Inflammatory macrophage treated with lipopolysaccharide for 4 hours (primary cell): ENCODE data around the gene PCSK6.
A peak's percentile ranks its signal among the peaks of the same experiment; 100 is the strongest.
"Not testable (repeated sequence)": the region's sequence is repeated elsewhere in the genome, so short reads cannot be mapped to it uniquely, and the experiment has no call there.

Source experiments
- DNase-seq: peaks from one replicate; pipeline ENCODE4 v3.0.0-alpha.2; 2020

PCSK6 gene

DNA sequence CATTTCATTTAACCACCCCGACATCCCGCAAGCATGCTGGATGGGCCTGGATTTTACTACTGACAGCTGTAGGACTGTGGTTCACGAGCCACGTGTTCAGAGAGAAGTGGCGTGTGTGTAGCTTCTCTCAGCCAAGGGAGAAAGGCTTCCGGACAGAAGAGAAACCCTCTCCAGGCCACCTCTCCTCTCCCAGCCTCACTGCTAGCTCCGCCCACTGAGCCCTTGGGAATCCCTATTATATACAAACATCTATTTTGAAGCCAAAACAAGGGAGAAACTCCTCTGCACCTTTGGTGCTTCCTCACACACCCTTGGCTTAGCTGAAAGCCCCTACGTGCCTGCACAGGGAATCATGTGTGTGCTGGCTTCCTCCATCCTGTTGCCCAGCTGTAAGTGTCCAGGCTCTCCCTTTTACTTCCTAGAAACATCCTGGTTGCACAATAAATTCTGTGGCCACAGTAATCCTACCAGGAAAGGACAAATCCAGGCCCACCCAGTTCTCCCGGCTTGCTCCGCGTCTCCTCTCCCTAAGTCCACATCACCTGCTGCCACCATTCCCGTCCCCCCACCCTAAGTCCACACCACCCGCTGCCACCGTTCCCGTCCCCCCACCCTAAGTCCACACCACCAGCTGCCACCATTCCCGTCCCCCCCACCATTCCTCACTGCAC, 30.5 kb downstream of the PCSK6 start:
- no peak for DNase-seq

DNA sequence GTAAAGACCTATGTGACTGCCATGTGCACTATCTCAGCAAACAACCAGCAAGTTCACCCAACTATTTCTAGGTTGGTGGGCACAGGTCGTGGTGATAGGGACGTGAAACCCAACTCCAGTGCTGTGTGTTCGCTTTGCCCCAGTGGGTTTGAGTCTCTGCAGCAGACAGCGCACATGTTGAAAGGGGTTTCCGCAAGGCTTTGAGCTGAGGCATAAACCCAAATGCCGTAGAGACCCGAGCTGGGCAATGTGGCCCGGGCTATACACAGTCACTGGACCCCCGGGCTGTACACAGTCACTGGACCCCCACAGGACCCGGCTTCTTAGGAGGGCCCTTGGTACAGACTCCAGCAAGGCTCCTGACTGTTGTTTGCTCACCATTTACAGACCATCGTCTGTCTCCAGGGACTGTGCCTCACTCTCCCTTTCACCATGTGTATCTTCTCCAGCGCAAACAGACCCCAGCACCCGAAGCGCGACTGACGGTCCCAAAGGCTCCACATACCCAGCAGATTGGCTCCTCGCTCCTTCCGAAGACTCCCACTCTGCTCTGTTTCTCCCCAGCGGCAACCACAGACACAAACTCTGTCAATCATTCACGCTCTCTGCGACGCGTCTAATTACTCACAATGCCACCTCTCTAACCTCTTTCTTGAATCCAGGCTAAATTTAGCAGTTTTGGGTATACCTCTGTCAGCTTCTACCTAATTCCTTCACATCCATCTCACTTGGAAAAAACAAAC, 31.2 kb downstream of the PCSK6 start:
- no peak for DNase-seq

DNA sequence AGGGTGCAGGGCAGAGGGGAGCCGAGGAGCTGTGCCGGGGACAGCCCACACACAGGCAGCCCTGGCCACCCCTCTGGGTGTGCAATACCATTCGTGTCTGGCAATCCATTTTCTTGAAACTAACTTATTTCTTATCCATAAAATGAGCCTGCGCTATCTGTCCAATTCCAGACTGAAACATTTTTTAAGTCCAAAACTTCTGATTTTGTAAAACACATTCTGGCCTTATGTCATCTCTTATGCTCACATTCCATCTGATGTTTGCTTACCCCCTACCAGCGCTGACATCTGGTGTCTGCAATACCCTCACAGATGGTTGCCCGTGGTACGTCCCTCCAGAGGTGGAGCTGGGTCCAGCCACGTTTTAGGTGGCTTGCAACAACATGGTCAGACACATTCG, 31.8 kb downstream of the PCSK6 start:
- no peak for DNase-seq

DNA sequence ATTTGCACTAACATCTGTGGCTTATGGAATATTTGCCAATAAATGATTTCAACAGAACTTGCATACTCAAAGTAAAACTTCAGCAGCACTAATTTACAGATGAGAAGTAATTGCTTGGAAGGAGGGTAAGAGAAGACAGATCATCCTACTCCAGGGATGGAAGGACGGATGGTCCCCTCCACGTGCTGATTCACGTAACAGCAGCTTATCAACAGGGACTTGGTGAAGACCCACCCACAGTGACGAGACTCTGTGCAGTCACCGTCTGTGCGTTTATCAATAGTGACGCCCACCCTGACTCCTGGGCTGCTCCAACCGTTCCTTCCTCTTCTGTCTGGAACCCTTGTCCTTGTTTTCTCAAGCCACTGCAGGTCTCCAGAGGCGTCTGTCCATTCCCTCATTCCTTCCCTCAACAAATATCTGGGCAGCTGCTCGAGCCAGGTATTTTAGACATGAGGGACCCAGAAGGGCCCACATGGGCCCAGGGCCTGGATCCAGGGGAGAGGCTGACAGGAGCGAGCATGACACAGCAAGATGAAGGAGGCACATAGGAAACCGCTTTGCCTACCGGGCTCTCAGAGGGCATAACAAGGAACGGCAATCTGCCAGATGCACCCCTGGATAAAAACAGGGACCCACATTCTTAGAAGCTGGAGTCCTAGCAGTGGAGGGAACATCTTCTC, 33.3 kb downstream of the PCSK6 start:
- peak; percentile 48 for DNase-seq

DNA sequence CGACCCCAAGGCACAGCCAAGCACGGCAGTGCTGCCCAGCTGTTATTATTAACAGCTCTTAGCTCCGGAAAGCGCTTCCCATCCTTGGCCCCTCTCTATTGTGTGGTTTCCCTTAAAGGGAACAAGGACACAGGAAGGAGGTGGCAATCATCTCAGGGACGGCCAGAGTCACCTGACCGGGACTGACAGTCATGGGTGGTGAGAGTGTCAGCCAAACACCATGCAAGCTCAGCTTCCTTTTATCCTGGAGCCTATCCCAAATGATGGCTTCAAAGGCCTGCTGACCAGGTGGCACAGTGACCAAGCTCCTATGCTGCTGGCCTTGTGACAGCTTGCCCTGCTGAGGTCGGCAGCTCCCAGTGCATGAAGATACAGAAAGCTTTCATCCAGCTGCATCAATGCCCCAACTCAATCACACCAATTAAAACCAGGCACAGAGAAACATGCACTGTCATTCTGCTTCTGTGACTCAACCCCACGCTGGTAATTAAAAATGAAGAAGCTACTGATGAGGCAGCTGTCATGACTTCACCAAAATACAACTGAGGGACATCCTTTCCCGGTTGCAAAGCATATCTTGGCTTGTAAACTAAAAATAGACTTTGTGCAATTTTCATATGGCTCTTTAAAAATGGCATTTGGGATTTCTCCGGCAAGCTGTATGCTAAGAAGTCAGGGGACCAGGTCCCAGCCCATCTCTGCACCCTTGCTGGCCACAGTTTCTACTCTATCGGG, 34.0 kb downstream of the PCSK6 start:
- peak; percentile 84 for DNase-seq

DNA sequence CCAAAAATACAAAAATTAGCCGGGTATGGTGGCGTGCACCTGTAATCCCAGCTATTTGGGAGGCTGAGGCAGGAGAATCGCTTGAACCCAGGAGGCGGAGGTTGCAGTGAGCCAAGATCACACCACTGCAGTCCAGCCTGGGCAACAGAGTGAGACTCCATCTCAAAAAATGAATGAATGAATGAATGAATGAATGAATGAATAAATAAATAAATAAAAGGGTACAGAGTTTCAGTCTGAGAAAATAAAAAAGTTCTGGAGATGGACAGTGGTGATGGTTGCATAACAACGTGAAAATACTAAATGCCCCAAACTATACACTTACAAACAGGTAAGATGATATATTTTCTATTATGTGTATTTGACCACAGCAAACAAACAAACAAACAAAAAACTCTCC, 34.7 kb downstream of the PCSK6 start:
- DNase-seq, result not testable (repeated sequence)

DNA sequence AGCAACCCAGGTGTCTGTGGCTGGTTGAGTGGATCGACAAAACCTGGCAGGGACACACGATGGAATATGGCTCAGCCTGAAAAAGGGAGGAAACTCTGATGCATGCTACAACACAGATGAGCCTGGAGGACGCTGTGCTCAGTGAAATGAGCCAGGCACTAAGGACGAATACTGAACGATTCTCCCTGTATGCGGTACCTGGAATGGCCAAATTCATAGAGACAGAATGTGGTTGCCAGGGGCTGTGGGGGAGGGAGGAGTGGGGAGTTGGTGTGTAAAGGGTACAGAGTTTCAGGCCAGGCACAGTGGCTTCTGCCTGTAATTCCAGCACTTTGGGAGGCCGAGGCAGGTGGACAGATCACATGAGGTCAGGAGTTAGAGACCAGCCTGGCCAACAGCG, 35.1 kb downstream of the PCSK6 start:
- DNase-seq, result no peak

DNA sequence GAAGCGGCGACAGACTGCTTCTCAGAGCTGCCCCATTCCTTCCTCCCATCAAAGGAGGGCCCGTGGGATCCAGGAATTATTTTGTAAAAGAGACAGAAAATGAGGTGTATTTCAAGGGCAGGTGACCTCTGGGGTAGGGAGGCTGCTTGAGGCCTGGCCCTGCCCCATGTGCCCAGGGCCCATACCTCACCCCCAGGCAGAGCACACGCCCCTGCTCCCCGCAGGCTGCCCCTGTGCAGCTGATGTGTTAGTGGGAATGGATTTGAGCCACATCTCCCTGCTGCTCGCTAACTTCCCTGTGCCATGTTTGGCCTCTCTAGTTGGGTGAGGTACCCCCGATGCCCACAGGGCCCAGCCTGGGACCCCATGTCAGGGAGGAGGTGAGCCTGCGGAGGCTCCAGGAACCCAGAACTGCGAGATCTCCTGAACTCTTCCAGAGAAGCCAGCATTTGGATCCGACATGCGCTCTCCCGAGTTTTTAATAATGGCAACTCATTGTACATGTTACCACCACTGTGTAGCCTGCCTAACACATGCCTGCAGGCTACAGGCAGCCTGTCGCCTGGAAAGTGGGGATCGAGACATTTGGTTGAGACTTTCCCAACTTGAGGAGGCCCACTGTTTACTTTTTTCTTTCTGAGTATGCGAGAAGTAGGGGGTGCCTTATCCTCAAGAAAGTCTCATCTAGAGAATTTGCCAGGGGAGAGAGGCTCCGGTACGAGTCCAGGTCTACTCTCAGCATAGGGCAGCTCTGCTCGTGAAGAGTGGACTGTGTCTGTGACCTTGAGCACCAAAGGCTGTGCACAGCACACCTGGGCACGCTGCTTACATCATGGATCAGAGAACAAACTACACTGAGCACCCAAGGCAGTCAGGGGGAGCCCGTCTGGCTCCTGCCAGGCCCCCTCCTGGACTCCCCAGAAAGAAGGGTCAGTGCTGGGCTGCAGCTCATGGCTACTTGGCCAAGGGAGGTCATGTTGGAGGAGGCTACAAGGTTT, 36.1 kb downstream of the PCSK6 start:
- no peak for DNase-seq

DNA sequence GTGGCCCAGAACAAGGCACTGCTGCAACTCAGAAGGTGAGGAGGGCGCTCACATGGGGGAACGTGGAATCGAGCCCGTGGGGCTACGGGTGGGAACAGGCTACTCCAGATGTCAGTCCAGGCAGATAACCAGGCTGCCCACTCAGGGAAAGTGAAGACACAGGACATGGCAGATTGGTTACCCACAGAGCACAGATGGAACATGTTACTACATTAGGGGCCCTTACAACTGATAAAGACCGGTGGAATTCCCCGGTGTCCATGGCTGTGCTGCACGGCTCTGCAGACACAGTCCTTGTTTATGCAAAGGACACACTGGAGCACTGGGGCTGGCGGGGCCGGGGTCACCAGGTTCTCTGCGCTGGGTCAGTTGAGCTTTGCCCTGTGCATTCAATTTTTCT, 36.9 kb downstream of the PCSK6 start:
- DNase-seq, result no peak

DNA sequence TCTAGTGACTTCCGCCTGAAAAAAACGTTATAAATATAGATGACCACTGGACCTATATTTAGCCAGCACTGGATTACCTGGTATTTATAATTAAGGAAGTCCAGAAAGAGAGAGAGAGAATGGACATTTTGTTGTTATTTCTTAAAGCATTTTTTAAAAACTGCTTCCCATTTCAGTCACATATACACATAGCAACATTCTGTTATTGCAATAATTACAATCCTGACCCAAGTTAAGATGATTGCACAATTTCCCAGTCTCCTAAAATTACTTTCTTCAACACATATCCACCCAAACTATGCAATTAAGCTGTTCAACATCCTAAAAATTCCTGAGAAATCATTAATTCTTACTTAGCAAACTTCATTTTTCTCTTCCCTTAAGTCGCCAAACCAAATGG, 37.7 kb downstream of the PCSK6 start:
- DNase-seq, result peak; percentile 57

DNA sequence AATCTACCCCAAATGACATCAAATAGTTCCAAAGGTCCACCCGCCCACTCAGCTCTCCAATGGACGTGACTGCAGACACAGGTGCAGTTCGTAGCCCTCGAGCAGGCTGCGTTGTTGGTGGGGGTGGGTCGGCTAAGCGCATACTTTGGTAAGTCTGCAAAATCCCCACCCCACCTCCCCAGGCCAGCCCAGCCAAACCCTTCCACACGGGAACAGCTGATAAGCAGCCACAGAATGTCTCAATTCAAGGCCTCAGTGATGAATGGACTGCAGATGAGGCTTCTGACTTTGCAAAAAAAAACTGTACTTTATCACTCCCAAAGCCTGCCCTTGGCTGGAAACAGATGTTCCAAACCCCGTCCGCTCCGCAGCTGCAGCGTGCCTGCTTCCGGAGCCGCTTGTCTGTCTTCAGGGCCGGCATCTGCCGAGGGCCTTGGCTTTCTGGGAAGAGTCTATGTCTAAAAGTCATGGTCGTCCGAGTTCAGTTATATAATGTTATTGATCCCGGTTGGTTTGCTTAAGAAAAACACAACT, 38.2 kb downstream of the PCSK6 start:
- no peak for DNase-seq

DNA sequence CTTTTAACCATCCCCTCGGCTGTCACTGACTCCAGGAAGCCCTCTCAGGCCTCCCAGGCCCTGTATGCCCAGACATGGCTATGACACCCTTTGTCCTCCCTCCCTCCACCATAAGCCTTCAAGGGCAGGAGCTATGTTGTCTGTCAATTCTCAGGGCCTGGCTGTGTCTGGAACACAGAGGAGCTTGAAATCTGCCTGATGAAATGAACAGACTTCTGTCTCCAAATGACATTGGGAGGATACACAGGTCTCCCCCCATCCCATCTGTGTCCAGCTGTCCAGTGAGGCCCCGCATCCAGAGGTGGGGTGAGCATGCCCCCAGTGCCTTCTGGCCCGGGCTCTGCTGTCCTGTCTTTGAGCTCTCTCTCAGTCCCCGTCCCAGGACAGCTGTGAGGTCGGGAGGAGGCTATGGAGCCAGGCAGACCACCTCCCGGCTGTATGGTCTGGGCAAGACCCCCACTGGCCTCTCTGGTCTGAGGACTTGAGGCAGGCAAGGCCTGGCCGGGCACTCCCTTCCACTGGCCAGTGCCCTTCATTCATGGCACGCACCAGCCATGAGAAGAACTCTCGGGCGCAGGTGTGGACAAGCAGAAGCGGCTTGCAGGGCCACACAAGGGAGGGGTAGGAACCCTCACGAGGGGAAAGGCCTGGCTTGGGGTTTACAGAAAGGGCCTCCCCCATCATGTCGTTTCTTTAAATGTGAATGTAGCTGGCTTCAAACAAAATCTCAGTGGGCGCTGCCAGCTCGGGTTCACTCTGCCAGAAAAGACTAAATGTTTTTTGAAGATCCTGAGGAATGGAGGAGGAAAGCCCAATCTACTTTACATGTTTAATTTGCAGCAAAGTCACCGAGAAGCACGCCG, 38.9 kb downstream of the PCSK6 start:
- DNase-seq, result no peak

DNA sequence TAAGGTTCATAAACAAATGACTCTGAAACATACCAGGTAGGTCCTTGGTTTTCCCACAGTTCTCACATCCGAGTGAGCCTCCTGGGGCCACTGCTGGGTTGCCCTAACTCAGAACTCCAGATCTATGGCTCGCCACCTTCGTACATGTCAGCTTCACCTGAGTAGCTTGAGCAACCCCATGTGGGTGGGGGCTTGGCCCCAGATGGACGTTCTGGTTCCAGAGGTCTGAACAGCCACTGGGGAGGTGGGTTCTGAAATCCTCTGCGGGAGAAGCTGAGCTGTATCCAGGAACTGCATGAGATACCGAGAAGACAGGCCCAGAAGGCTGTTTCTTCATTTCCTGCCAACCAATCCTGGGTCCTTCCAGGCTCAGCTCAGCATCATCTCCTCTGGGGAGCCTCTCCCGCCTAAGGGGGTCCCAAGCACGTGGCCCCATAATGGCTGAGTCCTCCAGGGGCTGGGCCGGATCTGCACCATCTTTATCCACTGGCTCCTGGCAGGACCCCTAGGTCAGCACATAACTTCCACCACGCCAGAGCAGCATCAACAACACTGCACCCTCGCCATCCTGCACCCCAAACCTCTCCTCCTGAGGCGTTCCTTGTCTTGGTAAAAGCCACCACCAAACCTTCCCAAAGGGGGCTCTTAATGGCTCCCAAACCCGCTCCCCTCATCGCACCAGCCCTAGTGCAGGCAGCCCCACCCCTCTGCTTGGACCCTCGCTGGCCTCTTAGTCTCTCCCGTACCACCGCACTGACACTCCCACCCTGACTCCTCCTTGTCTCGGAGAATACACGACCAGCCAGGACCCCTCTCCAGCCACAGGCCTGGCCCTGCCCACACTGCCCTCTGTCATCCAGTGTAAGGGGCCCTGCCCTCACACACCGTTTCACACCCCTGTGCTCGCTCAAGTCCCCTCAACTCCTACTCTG, 39.8 kb downstream of the PCSK6 start:
- no peak for DNase-seq

DNA sequence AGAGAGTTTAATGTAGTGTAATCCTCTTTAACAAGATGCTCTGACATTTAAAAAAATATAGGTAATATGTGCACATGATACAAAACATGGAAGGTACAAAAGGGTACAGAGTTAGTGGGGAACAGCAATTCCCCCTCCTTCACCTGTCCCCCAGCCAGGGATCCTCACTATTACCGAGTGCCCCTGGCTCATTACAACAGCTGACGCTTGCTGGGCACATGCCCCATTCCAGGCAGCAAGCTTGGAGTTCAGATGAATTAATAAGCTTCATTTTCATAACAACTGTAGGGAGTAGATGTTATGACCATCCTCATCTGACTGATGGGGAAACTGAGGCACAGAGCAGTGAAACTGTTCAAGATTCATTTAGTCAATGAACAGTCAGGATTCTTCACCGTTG, 41.2 kb downstream of the PCSK6 start:
- no peak for DNase-seq

DNA sequence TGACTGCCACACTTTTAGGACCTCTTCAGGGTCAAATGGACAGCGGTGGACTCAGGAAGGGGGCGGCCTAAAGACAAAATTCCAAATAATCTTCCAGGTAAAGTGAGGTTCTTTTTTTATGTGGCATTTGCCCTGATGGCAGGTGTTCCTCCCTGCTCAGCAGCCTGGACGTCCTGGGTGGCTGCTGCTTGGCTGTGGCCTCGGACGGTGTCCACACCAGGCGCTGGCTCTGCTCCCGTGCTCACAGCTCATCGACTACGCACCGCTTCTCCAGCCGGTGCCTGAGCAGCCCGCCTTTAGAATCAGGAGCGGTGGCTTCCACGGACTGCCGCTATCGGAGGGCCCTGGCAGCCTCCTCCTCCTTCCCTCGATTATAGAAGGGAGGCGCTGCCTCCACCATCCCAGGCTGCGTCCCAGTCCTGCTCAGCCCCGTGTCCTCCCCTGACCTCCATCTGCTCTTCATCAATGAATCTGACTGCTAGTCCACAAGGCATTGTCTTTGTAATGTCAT, 41.9 kb downstream of the PCSK6 start:
- no peak for DNase-seq

DNA sequence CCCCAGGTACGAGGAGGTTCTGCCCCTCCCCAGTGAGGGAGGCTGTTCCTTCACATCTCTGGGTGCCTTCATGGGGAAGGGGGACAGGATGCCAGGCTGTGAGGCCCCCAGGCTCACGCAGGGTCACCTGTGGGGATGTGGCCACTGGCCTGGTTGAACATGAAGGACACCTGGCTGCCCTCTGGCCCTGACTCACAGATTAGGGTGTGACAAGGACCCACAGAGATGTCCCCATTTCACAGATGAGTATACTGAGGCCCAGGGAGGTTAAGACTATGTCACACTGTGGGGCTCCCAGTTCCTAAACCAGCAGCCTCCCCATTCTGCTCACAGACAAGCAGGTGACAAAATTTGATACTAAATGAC, 42.4 kb downstream of the PCSK6 start:
- DNase-seq, result no peak

DNA sequence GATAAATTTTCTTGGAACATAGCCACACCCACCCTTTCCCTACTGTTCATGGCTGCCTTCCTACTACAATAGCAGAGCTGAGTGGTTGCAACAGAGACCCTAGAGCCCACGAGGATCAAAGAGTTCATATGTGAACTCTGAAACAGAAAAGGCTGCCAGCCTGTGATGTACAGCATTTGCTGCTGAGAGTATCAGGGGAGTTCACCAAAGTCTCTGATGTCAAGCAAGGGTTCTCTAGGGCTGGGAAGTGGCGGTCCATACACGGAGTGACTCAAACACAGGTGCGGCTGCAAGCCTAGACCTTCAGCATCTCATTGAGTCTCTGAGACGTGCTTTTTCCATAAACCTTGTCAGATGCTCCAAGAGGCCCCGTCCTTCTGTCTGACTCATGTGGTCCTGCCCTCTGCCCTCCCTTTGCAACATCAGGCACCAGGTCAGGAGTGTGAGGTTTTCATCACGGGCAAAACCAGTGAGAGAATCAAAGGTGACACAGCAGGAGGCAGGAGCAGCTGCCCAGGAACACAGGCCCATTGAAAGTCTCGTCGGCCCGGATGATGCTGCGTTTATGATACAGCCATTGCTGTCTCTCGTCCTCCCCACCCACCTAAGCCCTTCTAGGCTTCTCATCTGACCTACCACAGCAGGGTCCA, 42.9 kb downstream of the PCSK6 start:
- peak; percentile 45 for DNase-seq

DNA sequence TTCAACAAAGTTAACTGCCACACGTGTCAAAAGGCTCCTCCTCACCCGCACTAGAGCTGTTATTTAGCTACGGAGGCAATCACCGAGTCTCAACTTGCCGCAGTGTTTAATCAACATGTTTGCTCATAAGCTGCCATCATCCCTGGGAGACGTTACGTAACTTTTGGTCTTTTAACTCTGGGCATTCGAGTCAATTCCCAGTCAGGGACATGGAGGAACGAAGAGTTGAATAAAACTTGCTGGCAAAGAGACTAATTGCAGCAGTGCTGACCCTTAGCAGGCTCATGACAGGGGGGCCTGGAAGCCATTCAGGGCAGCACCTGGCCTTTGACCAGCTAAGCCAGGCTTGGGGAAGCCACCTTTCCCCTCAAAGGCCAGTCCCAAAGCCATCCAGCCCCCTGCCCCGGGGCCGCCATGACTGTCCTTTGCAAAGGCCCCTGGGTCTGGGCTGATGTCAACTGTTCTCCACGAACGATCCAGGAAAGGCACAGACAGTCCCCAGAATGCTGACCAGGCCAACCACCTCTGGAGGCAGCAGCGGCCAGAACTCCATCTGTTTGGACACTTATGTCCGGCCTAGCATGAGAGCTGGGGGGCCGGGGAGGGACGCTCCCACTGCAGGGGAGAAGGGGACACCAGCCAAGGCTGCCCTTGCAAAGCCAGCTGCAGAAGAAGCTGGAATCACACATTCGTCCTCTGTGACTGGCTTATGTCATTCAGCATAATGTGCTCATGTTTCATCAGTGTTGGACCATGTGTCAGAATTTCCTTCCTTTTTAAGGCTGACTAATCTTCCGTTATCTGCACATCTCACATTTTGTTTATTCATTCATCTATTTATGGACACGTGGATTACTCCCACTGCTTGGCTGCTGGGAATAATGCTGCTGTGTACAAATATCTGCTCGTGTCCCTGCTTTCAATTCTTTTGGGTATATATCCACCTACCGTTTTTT, 43.7 kb downstream of the PCSK6 start:
- DNase-seq, result peak; percentile 93
